ENCODE results near the gene PTPRN2.

Gene PTPRN2

DNA sequence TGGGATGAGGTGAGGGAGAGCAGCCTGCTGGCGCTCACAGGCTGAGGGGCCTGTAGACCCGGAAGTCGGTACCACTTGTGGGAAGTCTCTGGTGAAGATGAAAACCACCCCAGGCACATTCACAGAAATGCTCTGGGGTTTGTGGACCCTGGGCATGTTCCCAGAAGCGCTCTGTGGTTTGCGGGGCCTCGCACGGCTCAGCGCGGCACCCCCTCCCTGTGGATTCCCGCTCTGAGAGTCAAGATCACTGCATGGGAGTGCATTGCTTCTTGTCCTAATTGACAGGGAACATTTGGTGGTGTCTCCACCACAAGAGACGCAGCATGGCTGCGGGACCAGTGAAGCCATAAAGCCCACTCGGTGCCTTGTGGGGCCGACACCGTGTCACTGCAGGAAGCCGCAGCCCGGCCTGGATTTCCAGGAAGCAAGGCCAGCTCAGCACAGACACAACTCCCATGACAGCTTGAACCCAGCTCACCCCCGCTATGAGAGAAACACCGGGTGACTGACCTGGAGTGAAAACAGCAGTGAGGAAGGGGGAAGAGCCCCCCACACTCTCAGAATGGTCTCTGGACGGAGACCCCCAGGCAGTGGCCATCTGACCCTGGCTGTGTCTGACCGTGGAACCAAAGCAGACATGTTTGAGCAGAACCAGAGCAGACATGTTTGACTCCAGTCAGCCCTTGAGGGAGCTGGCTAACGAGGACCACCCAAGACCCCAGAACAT is 157.2 kb downstream of the PTPRN2 start:
- H3K4me1 ChIP-seq (ENCODE audit: control insufficient read depth in 2 of 2, insufficient read depth in 1 of 2, low read depth in 1 of 2, low read length in 2 of 2), result no peaks in the 10 kb centered on the region
- DNase-seq (ENCODE audit: low spot score), result no peak
- H3K27ac ChIP-seq (replicated peaks; ENCODE audit: low read length), result no peak overlapping the region
- H3K14ac ChIP-seq (ENCODE audit: low read length), result peak overlapping the region; percentile 17
- H2BK12ac ChIP-seq (ENCODE audit: low read length), result peak overlapping the region; percentile 52
- peaks cover 0 to 2% (median 0%) of the 10 kb centered on the region in 3 experiments for H3K27me3 ChIP-seq (ENCODE audit: control insufficient read depth in 3 of 3, insufficient read depth in 3 of 3, low read depth in 1 of 3, low read length in 3 of 3)
- no peak overlapping the region for H3K4me3 ChIP-seq (ENCODE audit: low read length in 2 of 2)
- H2BK15ac ChIP-seq (ENCODE audit: low read length), result peak overlapping the region; percentile 31
- no peak overlapping the region for H4K8ac ChIP-seq (ENCODE audit: low read depth, low read length)
- peak overlapping the region; percentile 57 for H2BK120ac ChIP-seq (ENCODE audit: low read depth, low read length)
- H2BK5ac ChIP-seq (ENCODE audit: low read length), result no peak overlapping the region
- no peak overlapping the region for H3K4ac ChIP-seq (ENCODE audit: low read length)
- H2AK5ac ChIP-seq (ENCODE audit: low read depth, low read length), result peak overlapping the region; percentile 51
- peak overlapping the region; percentile 83 for H3K18ac ChIP-seq (ENCODE audit: low read length)
- no CpG with 5 or more reads among the region's 22 CpGs for WGBS, 2 donors (ENCODE audit: extremely low coverage in 2 of 2, insufficient read length in 2 of 2, insufficient replicate concordance in 1 of 2)
- peak overlapping the region; percentile 62 for H3K23ac ChIP-seq (ENCODE audit: low read depth, low read length, poor library complexity)
- no peak overlapping the region for H4K91ac ChIP-seq (ENCODE audit: low read depth, low read length, poor library complexity)
- H3K4me2 ChIP-seq (ENCODE audit: insufficient read depth, low read length, poor library complexity, severe bottlenecking), result no peak overlapping the region
- H2AFZ ChIP-seq (ENCODE audit: low read length), result peak overlapping the region; percentile 56
- peak overlapping the region; percentile 18 for H3K9ac ChIP-seq (ENCODE audit: low read depth, low read length, poor library complexity)
- no peaks in the 10 kb centered on the region for H3K9me3 ChIP-seq (replicated peaks in 1 of 2; ENCODE audit: control insufficient read depth in 2 of 2, insufficient read depth in 1 of 2, low read depth in 1 of 2, low read length in 2 of 2)
- H3K36me3 ChIP-seq (replicated peaks in 1 of 2; ENCODE audit: control insufficient read depth in 2 of 2, insufficient read depth in 2 of 2, low read length in 2 of 2), result no peaks in the 10 kb centered on the region
- H3K79me1 ChIP-seq (ENCODE audit: low read depth, low read length), result no peaks in the 10 kb centered on the region

DNA sequence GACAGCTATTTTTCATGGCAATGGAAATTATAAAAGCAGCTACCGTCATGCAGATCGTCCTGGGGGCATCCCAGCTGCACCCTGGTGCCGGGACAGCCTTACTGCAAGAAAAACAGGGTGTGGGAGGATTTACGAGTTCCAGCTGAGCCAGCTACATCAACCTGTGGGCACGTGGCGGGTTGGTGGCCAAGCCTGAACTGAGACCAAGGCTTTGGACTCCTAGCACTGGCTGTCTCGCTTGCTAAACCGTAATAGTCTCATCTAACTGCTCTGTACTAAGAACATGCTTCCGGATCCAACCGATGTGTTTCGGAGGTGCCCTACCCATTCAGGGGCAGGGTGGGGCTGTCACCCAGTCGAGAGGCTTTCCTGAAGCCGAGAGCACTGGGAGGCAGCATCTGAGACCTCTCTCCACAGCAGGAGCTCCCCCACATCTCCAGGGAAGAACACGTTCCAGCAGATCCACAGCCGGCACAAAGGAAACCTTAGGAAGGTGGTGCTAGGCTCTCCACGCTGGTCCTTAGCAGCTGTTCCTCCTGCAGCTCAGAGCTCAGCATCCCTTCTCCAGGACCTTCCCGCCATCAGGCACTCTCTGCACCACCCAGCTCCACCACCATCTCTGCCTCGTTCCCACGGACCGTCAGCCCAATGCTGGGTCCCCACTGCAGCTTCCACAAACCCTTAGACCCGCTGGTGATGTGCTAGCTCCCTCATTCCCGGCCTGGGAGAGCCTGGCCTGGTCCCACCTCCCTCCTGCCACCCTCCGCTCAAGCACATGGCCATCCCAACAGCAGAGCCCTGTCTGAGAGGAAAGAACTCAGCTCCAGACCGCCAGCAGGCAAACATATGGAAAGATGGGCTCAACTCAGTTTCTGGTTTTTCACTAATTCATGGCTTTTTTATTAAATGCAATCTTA is 158.5 kb downstream of the PTPRN2 start:
- Histone ChIP-seq H2AK5ac (ENCODE audit: low read depth, low read length) (no peak overlapping the region), H3K9ac (ENCODE audit: low read depth, low read length, poor library complexity) (peak overlapping the region; percentile 26), H4K8ac (ENCODE audit: low read depth, low read length) (no peak overlapping the region), H2BK12ac (ENCODE audit: low read length) (no peak overlapping the region), H3K27me3 (ENCODE audit: control insufficient read depth in 3 of 3, insufficient read depth in 3 of 3, low read depth in 1 of 3, low read length in 3 of 3) (peaks cover 0 to 2% (median 0%) of the 10 kb centered on the region in 3 experiments), H2BK5ac (ENCODE audit: low read length) (no peak overlapping the region), H2BK120ac (ENCODE audit: low read depth, low read length) (no peak overlapping the region), H2BK15ac (ENCODE audit: low read length) (no peak overlapping the region), H3K27ac (replicated peaks; ENCODE audit: low read length) (no peak overlapping the region), H3K4ac (ENCODE audit: low read length) (no peak overlapping the region), H3K4me3 (ENCODE audit: low read length in 2 of 2) (no peak overlapping the region), H3K36me3 (replicated peaks in 1 of 2; ENCODE audit: control insufficient read depth in 2 of 2, insufficient read depth in 2 of 2, low read length in 2 of 2) (no peaks in the 10 kb centered on the region), H3K4me2 (ENCODE audit: insufficient read depth, low read length, poor library complexity, severe bottlenecking) (no peak overlapping the region), H3K79me1 (ENCODE audit: low read depth, low read length) (no peaks in the 10 kb centered on the region), H4K91ac (ENCODE audit: low read depth, low read length, poor library complexity) (no peak overlapping the region), H2AFZ (ENCODE audit: low read length) (no peak overlapping the region), H3K4me1 (ENCODE audit: control insufficient read depth in 2 of 2, insufficient read depth in 1 of 2, low read depth in 1 of 2, low read length in 2 of 2) (no peaks in the 10 kb centered on the region), H3K23ac (ENCODE audit: low read depth, low read length, poor library complexity) (peak overlapping the region; percentile 8), H3K14ac (ENCODE audit: low read length) (no peak overlapping the region), H3K18ac (ENCODE audit: low read length) (peak overlapping the region; percentile 18), H3K9me3 (replicated peaks in 1 of 2; ENCODE audit: control insufficient read depth in 2 of 2, insufficient read depth in 1 of 2, low read depth in 1 of 2, low read length in 2 of 2) (no peaks in the 10 kb centered on the region)
- no CpG with 5 or more reads among the region's 24 CpGs for WGBS, 2 donors (ENCODE audit: extremely low coverage in 2 of 2, insufficient read length in 2 of 2, insufficient replicate concordance in 1 of 2)
- no peak for DNase-seq (ENCODE audit: low spot score)

DNA sequence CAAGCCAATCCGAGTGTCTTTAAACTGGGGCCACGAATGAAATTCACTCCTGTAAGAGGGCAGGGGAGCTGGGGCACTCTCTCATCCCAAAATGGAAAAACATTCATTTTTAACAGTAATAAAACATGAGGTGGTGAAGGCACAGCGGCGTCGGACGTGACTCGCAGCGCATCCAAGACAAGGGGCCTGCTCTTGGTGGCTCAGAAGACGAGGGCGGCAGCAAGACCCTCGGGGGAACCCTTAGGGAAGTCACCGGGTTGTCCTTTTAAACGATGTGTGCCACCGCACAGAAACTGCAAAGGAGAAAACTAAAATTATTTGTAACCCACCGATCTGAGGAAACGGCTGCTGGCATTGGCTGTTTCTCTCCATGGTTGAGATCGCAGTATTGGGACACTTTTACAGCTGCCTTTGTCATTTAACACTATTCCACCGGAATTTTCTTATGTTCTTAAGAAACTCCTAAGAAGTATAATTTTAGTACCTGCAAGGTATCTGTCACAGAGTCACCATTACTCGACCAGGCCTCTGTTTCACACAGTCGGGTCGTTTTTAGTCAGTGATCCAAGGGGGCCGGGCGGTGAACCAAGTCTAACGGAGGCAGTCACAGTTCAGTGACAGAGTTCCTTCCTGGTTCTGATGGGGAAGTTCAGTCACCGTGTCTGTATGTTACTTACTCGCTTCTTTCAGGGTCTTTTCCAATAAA is 159.3 kb downstream of the PTPRN2 start:
- Histone ChIP-seq H4K8ac (ENCODE audit: low read depth, low read length) (no peak overlapping the region), H2BK12ac (ENCODE audit: low read length) (no peak overlapping the region), H3K4me2 (ENCODE audit: insufficient read depth, low read length, poor library complexity, severe bottlenecking) (no peak overlapping the region), H2BK15ac (ENCODE audit: low read length) (no peak overlapping the region), H3K27me3 (ENCODE audit: control insufficient read depth in 3 of 3, insufficient read depth in 3 of 3, low read depth in 1 of 3, low read length in 3 of 3) (peaks cover 0 to 2% (median 0%) of the 10 kb centered on the region in 3 experiments), H3K36me3 (replicated peaks in 1 of 2; ENCODE audit: control insufficient read depth in 2 of 2, insufficient read depth in 2 of 2, low read length in 2 of 2) (no peaks in the 10 kb centered on the region), H3K9me3 (replicated peaks in 1 of 2; ENCODE audit: control insufficient read depth in 2 of 2, insufficient read depth in 1 of 2, low read depth in 1 of 2, low read length in 2 of 2) (no peaks in the 10 kb centered on the region), H3K23ac (ENCODE audit: low read depth, low read length, poor library complexity) (no peak overlapping the region), H4K91ac (ENCODE audit: low read depth, low read length, poor library complexity) (no peak overlapping the region), H2BK120ac (ENCODE audit: low read depth, low read length) (no peak overlapping the region), H2AK5ac (ENCODE audit: low read depth, low read length) (no peak overlapping the region), H3K14ac (ENCODE audit: low read length) (no peak overlapping the region), H3K9ac (ENCODE audit: low read depth, low read length, poor library complexity) (no peak overlapping the region), H3K4me3 (ENCODE audit: low read length in 2 of 2) (no peak overlapping the region), H3K79me1 (ENCODE audit: low read depth, low read length) (no peaks in the 10 kb centered on the region), H3K27ac (replicated peaks; ENCODE audit: low read length) (no peak overlapping the region), H2AFZ (ENCODE audit: low read length) (no peak overlapping the region), H3K4me1 (ENCODE audit: control insufficient read depth in 2 of 2, insufficient read depth in 1 of 2, low read depth in 1 of 2, low read length in 2 of 2) (no peaks in the 10 kb centered on the region), H3K18ac (ENCODE audit: low read length) (no peak overlapping the region), H2BK5ac (ENCODE audit: low read length) (no peak overlapping the region), H3K4ac (ENCODE audit: low read length) (no peak overlapping the region)
- WGBS, 2 donors (ENCODE audit: extremely low coverage in 2 of 2, insufficient read length in 2 of 2, insufficient replicate concordance in 1 of 2), result no CpG with 5 or more reads among the region's 26 CpGs
- DNase-seq (ENCODE audit: low spot score), result no peak
